Measurements from ENCODE around the gene TRAF7.
A peak's percentile ranks its signal among the peaks of the same experiment; 100 is the strongest.

The TRAF7 gene

GRCh38 chr16:2152695-2153506 lies 2.7 kb upstream of the TRAF7 start:
- H3K27ac Mint-ChIP-seq, result no peak overlapping the region
- H3K9me3 Mint-ChIP-seq, result no peaks in the 10 kb centered on the region
- H3K36me3 Mint-ChIP-seq (ENCODE audit: low read depth), result peaks cover 6% of the 10 kb centered on the region
- H3K27me3 Mint-ChIP-seq (ENCODE audit: low read depth, poor library complexity), result peaks cover 6% of the 10 kb centered on the region
- no peak for DNase-seq
- H3K4me1 Mint-ChIP-seq, result peaks cover 74% of the 10 kb centered on the region
- H3K4me3 Mint-ChIP-seq, result peak overlapping the region; percentile 93
- no peak for TF ChIP-seq CTCF (IDR thresholded peaks at IDR 0.05)

GRCh38 chr16:2154533-2155090 lies 970 bp upstream of the TRAF7 start:
- peaks cover 79% of the 10 kb centered on the region for H3K4me1 Mint-ChIP-seq

GRCh38 chr16:2155977-2156848 lies 631 bp downstream of the TRAF7 start:
- H3K4me1 Mint-ChIP-seq, result peaks cover 71% of the 10 kb centered on the region
- H3K4me3 Mint-ChIP-seq, result peak overlapping the region; percentile 90
- no peaks in the 10 kb centered on the region for H3K27me3 Mint-ChIP-seq (ENCODE audit: low read depth, poor library complexity)
- peak overlapping the region; percentile 75 for H3K27ac Mint-ChIP-seq
- DNase-seq, result peak; percentile 44
- H3K9me3 Mint-ChIP-seq, result no peaks in the 10 kb centered on the region
- H3K36me3 Mint-ChIP-seq (ENCODE audit: low read depth), result peaks cover 3% of the 10 kb centered on the region
- no peak for TF ChIP-seq CTCF (IDR thresholded peaks at IDR 0.05)

More at GRCh38 chr16:2154533-2155090, 970 bp upstream of the TRAF7 start:
- no peak for TF ChIP-seq CTCF (IDR thresholded peaks at IDR 0.05)
- Mint-ChIP-seq H3K27ac (no peak overlapping the region), H3K4me3 (peak overlapping the region; percentile 93), H3K9me3 (no peaks in the 10 kb centered on the region), H3K36me3 (ENCODE audit: low read depth) (peaks cover 6% of the 10 kb centered on the region), H3K27me3 (ENCODE audit: low read depth, poor library complexity) (peaks cover under 1% of the 10 kb centered on the region)
- no peak for DNase-seq

GRCh38 chr16:2156849-2157224 lies 1.3 kb downstream of the TRAF7 start:
- peak overlapping the region; percentile 90 for H3K4me3 Mint-ChIP-seq
- peaks cover 65% of the 10 kb centered on the region for H3K4me1 Mint-ChIP-seq
- no peaks in the 10 kb centered on the region for H3K9me3 Mint-ChIP-seq
- H3K27ac Mint-ChIP-seq, result no peak overlapping the region
- no peaks in the 10 kb centered on the region for H3K36me3 Mint-ChIP-seq (ENCODE audit: low read depth)
- TF ChIP-seq CTCF (IDR thresholded peaks at IDR 0.05), result no peak
- no peaks in the 10 kb centered on the region for H3K27me3 Mint-ChIP-seq (ENCODE audit: low read depth, poor library complexity)
- no peak for DNase-seq

GRCh38 chr16:2157480-2158261 lies 2.1 kb downstream of the TRAF7 start:
- Mint-ChIP-seq H3K9me3 (no peaks in the 10 kb centered on the region), H3K36me3 (ENCODE audit: low read depth) (no peaks in the 10 kb centered on the region), H3K4me3 (peak overlapping the region; percentile 90), H3K4me1 (peaks cover 59% of the 10 kb centered on the region), H3K27me3 (ENCODE audit: low read depth, poor library complexity) (no peaks in the 10 kb centered on the region), H3K27ac (peak overlapping the region; percentile 78)
- no peak for TF ChIP-seq CTCF (IDR thresholded peaks at IDR 0.05)
- DNase-seq, result no peak

Data from nephron progenitor cell (in vitro differentiated cells).